Measurements from ENCODE around the gene BRINP2.
"Not testable (repeated sequence)": the region's sequence is repeated elsewhere in the genome, so short reads cannot be mapped to it uniquely, and the experiment has no call there.

Gene BRINP2

GRCh38 chr1:177311111-177311510 lies 140.4 kb downstream of the BRINP2 start:
- no peak for TF ChIP-seq ZFX (IDR thresholded peaks at IDR 0.05; ENCODE audit: borderline replicate concordance)

GRCh38 chr1:177311586-177311985 lies 140.8 kb downstream of the BRINP2 start:
- H3K27ac ChIP-seq: no peak overlapping the region
- no peak for TF ChIP-seq CTCF (IDR thresholded peaks at IDR 0.05)
- TF ChIP-seq ZFX (IDR thresholded peaks at IDR 0.05; ENCODE audit: borderline replicate concordance): no peak

More at GRCh38 chr1:177311111-177311510, 140.4 kb downstream of the BRINP2 start:
- no peak overlapping the region for H3K27ac ChIP-seq

DNA sequence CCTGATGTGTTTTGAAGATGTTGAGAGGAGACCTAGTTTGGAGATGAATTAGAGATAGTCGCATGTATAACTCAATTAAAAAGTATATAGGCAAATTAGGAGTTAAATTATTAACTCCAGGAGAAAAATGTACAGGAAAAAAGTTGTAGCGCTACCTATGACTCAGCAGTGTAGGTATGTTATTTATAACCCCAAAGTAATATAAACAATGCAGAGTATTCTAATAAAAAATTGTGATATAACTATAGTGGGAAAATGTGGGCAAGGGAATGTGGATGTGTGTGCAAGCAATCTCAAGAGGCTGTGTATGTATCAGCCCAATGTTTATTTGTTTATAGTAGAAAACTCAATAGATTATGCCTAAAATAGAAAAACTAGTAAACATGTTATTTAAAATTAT lies 144.5 kb downstream of the BRINP2 start:
- no peak overlapping the region for H3K27ac ChIP-seq
- no peak for TF ChIP-seq ZFX (IDR thresholded peaks at IDR 0.05; ENCODE audit: borderline replicate concordance)
- TF ChIP-seq CTCF (IDR thresholded peaks at IDR 0.05): no peak

DNA sequence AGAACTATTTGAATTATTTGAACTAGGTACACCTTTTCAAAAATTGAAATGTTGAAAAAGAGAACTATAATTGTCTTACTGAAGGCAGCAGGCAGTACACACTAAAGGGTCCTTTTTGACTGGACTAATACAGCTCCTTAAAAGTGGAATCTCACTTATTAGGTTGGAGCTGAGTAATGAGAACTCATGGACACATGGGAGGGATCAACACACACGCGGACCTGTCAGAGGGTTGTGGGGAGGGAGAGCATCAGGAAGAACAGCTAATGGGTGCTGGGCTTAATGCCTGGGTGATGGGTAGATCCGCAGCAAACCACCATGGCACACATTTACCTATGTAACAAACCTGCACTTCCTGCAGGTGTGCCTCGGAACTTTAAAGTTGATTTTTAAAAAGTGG lies 145.0 kb downstream of the BRINP2 start:
- H3K27ac ChIP-seq: no peak overlapping the region
- TF ChIP-seq CTCF (IDR thresholded peaks at IDR 0.05): no peak

DNA sequence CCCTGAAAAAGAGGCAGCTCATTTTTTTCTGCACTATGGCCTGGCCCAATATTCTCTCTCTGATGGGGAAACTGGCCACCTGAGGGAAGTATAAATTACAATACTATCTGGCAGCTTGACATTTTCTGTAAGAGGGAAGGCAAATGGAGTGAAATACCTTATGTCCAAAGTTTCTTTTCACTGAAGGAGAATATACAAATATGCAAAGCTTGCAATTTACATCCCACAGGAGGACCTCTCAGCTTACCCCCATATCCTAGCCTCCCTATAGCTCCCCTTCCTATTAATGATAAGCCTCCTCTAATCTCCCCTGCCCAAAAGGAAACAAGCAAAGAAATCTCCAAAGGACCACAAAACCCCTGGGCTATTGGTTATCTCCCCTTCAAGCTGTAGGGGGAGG lies 150.7 kb downstream of the BRINP2 start:
- H3K27ac ChIP-seq: not testable (repeated sequence)

DNA sequence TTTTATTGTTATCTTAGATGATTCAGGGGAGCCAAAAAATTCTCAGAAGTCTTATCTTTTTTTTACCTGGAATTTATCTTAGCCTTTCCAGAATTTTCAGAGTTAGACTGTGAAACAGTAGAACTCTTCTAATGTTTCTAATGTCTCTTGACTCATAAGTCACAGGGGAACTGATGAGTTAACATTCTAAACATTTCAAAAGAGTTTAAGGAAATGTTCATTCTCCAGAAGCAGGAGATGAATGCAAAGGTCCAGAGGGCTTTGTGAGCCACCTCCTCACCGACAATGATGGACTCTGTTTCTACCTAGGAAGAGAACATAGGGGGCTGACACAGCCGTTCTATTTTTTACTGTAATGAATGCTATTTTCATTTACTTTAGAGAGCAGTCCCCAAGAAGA lies 157.5 kb downstream of the BRINP2 start:
- no peak for TF ChIP-seq ZFX (IDR thresholded peaks at IDR 0.05; ENCODE audit: borderline replicate concordance)
- no peak for TF ChIP-seq CTCF (IDR thresholded peaks at IDR 0.05)
- no peak overlapping the region for H3K27ac ChIP-seq

DNA sequence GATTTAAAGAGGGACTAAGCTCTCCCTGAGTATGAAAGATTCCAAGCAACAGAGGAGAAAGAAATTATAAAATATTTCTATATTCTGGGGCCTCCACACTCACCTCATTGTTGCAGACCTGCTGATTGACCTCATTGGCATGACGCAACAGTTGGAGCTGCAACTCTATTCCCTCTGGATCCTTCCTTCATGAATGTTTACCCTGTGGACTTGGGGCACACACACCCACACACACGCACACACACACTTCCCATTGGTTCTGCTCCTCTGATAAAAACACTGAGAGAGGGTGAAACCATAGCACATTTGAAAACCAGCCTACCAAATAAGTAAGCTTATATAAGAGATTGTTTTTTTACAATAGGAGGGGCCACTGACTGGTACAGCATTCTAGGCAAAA lies 159.1 kb downstream of the BRINP2 start:
- no peak overlapping the region for H3K27ac ChIP-seq
- TF ChIP-seq ZFX (IDR thresholded peaks at IDR 0.05; ENCODE audit: borderline replicate concordance): no peak
- no peak for TF ChIP-seq CTCF (IDR thresholded peaks at IDR 0.05)

All from 22Rv1 (cell line).